ENCODE measurements around the gene RAP2B. TPM values are rescaled to one million over a fixed set of nuclear protein-coding genes. Genes with fewer than 3 reads are reported as not detected.
"Not testable (repeated sequence)": the region's sequence is repeated elsewhere in the genome, so short reads cannot be mapped to it uniquely, and the experiment has no call there.

RAP2B gene
- polyA plus RNA-seq, 1 of the 3 experiments (the other 2 are of a cell fraction), result 7.3 TPM

GRCh38 chr3:153113541-153113940 lies 48.5 kb upstream of the RAP2B start:
- 94% methylated on average over 4 of the region's 4 CpGs for WGBS (ENCODE audit: low lambda C conversion rate)
- Histone ChIP-seq H3K4me1 (ENCODE audit: control insufficient read depth in 1 of 2, insufficient read depth in 2 of 2, low read depth in 1 of 2, low read length in 1 of 2) (no peaks in the 10 kb centered on the region), H2AFZ (ENCODE audit: low read depth) (no peak overlapping the region), H3K9ac (no peak overlapping the region), H3K4me2 (no peak overlapping the region), H3F3A (replicated peaks; ENCODE audit: insufficient read depth) (no peaks in the 10 kb centered on the region), H3K27me3 (ENCODE audit: insufficient read depth) (no peaks in the 10 kb centered on the region), H3K4me3 (ENCODE audit: low read depth in 2 of 2, low read length in 1 of 2) (no peak overlapping the region), H3K9me2 (no peaks in the 10 kb centered on the region), H3K79me2 (ENCODE audit: insufficient read depth) (no peaks in the 10 kb centered on the region), H3K36me3 (replicated peaks in 1 of 2; ENCODE audit: control insufficient read depth in 1 of 2, insufficient read depth in 2 of 2, low read length in 1 of 2) (no peaks in the 10 kb centered on the region), H3K27ac (ENCODE audit: low read depth in 2 of 2, low read length in 1 of 2) (no peak overlapping the region), H3K9me3 (no peaks in the 10 kb centered on the region), H4K20me1 (ENCODE audit: insufficient read depth) (no peaks in the 10 kb centered on the region)
- POLR2A ChIA-PET, result no interaction called here
- TF ChIP-seq CHD2 (IDR thresholded peaks at IDR 0.05; ENCODE audit: low read length, partially characterized antibody) (no peak), RXRA (IDR thresholded peaks at IDR 0.05; ENCODE audit: borderline replicate concordance, low read depth) (no peak), GABPA (IDR thresholded peaks at IDR 0.05; ENCODE audit: low read depth) (no peak), MXI1 (IDR thresholded peaks at IDR 0.05; ENCODE audit: low read depth, low read length) (no peak), NRF1 (IDR thresholded peaks at IDR 0.05; ENCODE audit: low read depth, low read length) (no peak), POLR2AphosphoS5 (IDR thresholded peaks at IDR 0.05; ENCODE audit: low read depth, low read length) (no peak), GATA2 (CRISPR knock-in tag; IDR thresholded peaks at IDR 0.05) (no peak), YY1 (IDR thresholded peaks at IDR 0.05; ENCODE audit: low read depth) (no peak), RAD21 (IDR thresholded peaks at IDR 0.05; ENCODE audit: low read length) (no peak), ELF1 (IDR thresholded peaks at IDR 0.05) (no peak)
- TF ChIP-seq, protein P1, sequence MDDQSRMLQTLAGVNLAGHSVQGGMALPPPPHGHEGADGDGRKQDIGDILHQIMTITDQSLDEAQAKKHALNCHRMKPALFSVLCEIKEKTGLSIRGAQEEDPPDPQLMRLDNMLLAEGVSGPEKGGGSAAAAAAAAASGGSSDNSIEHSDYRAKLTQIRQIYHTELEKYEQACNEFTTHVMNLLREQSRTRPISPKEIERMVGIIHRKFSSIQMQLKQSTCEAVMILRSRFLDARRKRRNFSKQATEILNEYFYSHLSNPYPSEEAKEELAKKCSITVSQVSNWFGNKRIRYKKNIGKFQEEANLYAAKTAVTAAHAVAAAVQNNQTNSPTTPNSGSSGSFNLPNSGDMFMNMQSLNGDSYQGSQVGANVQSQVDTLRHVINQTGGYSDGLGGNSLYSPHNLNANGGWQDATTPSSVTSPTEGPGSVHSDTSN (IDR thresholded peaks at IDR 0.05), result no peak
- TF ChIP-seq, protein P2, sequence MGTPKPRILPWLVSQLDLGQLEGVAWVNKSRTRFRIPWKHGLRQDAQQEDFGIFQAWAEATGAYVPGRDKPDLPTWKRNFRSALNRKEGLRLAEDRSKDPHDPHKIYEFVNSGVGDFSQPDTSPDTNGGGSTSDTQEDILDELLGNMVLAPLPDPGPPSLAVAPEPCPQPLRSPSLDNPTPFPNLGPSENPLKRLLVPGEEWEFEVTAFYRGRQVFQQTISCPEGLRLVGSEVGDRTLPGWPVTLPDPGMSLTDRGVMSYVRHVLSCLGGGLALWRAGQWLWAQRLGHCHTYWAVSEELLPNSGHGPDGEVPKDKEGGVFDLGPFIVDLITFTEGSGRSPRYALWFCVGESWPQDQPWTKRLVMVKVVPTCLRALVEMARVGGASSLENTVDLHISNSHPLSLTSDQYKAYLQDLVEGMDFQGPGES (IDR thresholded peaks at IDR 0.05; ENCODE audit: low read depth, low read length), result no peak
- TF ChIP-seq, protein P3, sequence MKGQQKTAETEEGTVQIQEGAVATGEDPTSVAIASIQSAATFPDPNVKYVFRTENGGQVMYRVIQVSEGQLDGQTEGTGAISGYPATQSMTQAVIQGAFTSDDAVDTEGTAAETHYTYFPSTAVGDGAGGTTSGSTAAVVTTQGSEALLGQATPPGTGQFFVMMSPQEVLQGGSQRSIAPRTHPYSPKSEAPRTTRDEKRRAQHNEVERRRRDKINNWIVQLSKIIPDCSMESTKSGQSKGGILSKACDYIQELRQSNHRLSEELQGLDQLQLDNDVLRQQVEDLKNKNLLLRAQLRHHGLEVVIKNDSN (IDR thresholded peaks at IDR 0.05; ENCODE audit: borderline replicate concordance, low read depth), result no peak
- TF ChIP-seq, protein P4, sequence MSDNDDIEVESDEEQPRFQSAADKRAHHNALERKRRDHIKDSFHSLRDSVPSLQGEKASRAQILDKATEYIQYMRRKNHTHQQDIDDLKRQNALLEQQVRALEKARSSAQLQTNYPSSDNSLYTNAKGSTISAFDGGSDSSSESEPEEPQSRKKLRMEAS (IDR thresholded peaks at IDR 0.05; ENCODE audit: low read depth), result no peak
- CTCF ChIA-PET, result no interaction called here
- DNase-seq, result no peak

GRCh38 chr3:153114270-153114669 lies 47.8 kb upstream of the RAP2B start:
- H3K36me3 ChIP-seq (replicated peaks in 1 of 2; ENCODE audit: control insufficient read depth in 1 of 2, insufficient read depth in 2 of 2, low read length in 1 of 2); H3K9me2 ChIP-seq; H3K9me3 ChIP-seq; H3K4me3 ChIP-seq (ENCODE audit: low read depth in 2 of 2, low read length in 1 of 2); H4K20me1 ChIP-seq (ENCODE audit: insufficient read depth); POLR2A ChIA-PET; H3F3A ChIP-seq (replicated peaks; ENCODE audit: insufficient read depth); H3K9ac ChIP-seq; H3K4me1 ChIP-seq (ENCODE audit: control insufficient read depth in 1 of 2, insufficient read depth in 2 of 2, low read depth in 1 of 2, low read length in 1 of 2); H3K4me2 ChIP-seq; H2AFZ ChIP-seq (ENCODE audit: low read depth); H3K27ac ChIP-seq (ENCODE audit: low read depth in 2 of 2, low read length in 1 of 2); H3K27me3 ChIP-seq (ENCODE audit: insufficient read depth); H3K79me2 ChIP-seq (ENCODE audit: insufficient read depth); CTCF ChIA-PET; DNase-seq: not testable (repeated sequence)
- 71% methylated on average over 3 of the region's 3 CpGs for WGBS (ENCODE audit: low lambda C conversion rate)

Measured in SK-N-SH (cell line).